Measurements from ENCODE around the gene PPP2CA. TPM values are rescaled to one million over a fixed set of nuclear protein-coding genes. Genes with fewer than 3 reads are reported as not detected.

The PPP2CA gene
- total and polyA plus RNA-seq, 2 of the 8 experiments (the other 6 are each of a cell fraction or from before 2014, with no cell fraction given) = 75.0 to 205 TPM

- TF ChIP-seq CBX8 (IDR thresholded peaks at IDR 0.05; ENCODE audit: borderline replicate concordance, low read depth, low read length) (no peak), JUND (IDR thresholded peaks at IDR 0.05; ENCODE audit: low read length) (no peak), KDM5A (IDR thresholded peaks at IDR 0.05; ENCODE audit: low read length) (no peak), TAF7 (optimal IDR thresholded peaks at IDR 0.05; ENCODE audit: borderline replicate concordance, low read depth, low read length) (no peak)
Measured at GRCh38 chr5:134250949-134251348, 25.1 kb upstream of the PPP2CA start (continued).
